GM19397 (cell line): ENCODE results near the gene MED31.
"Not testable (repeated sequence)": the region's sequence is repeated elsewhere in the genome, so short reads cannot be mapped to it uniquely, and the experiment has no call there.

Source experiments
- ATAC-seq: cut with Tn5 transposase; IDR thresholded peaks from one replicate; pipeline ENCODE4 v1.9.1; 2021; ENCODE audit warnings: mild to moderate bottlenecking, moderate library complexity; ENCODE audit not compliant: unreplicated experiment

MED31 gene

DNA sequence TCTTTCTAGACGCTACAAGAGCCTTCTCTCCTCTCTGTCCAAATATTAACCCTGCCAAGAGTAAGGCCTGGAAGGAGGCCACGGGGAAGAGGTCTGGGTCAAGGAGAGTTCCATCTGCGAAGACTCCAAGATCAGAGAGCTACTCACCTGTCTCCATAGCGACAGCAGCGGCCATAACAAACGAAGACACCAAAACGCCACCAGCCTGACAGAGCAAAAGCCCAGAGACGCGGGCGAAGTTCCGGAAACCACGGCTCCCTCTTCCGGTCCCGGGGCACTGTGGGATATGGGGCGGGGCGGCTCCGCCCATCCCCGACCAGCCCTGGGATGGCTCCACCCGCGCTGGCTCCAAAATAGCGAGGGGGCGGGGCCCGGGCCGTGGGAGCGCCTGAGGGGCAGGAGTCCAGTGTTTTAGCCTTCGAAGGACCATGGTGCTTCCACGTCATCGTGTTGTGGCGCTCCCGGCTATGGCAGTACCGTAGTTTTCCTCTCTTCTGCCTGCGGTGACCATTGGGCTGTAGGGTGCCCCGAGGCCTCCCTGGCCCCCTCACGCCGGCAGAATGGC, at the start of gene MED31, which contains the start of gene C17orf100:
MED31 (minus strand) TSS at position 252 of the 565 bp plus-strand sequence; CDS start at position 175, 77 bp downstream.
C17orf100 (plus strand) TSS at position 409 of the 565 bp plus-strand sequence; CDS start at position 561, 152 bp downstream.
- peak; percentile 92 for ATAC-seq

DNA sequence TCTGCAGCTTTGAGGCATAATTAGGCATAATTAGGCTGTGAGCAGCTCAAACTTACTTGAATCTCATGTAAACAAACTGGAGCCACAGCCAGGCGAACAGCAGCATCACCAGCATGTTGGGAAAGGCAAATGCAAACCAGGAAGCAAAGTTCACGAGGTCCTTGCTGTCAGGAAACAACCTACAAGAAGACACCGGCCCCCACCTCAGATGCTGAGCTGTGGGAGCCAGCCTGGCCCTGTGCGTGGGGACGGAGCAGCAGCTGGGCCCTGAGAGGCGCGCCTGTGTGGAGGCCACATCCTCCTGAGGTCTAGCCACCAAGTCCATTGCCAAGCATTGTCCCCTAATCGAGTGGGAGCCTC, 49.5 kb upstream of the MED31 start:
- no peak for ATAC-seq

DNA sequence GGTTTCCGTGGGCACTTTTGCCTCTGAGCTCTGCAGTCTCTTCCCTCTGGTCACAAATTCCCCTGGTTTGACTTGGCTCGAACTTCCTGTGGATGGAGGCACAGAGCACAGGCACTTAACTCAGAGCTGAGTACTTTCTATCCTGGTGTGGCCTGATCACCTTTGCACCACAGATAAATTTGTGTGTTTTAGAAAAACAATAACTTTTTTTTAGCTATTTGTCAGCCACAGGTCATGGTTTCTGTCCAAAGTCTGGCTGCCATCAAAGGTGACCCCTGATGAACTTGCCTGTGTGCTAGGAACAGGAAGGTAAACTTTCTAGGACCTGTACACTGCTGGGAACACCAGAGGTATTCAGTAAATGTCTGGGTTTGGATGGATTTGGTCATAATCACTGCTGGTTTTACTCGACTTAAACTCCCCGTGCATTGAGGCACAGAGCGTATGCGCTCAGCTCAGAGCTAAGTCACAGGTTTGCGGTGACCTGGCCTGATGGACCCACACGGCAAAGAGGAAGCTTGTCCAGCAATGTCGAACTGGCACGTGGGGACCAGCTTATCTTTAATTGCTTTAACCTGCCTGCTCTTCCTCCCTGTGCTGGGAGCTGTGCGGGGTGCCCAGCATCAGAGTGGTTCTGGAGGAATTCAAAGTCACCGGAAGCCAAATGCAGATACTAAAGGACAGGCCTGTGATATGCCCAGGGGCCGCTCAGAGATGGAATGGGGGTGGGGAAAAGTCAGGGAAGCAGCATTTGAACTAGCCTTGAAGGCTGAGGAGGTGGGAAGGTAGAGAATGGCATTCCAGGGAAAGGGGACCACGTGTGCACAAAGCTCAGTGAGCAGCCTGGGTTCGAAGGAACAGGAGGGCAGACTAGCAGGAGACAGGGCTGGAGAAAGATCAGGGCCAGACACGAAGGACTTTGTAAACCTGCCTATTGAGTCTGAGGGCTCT, 48.9 kb upstream of the MED31 start:
- no peak for ATAC-seq

DNA sequence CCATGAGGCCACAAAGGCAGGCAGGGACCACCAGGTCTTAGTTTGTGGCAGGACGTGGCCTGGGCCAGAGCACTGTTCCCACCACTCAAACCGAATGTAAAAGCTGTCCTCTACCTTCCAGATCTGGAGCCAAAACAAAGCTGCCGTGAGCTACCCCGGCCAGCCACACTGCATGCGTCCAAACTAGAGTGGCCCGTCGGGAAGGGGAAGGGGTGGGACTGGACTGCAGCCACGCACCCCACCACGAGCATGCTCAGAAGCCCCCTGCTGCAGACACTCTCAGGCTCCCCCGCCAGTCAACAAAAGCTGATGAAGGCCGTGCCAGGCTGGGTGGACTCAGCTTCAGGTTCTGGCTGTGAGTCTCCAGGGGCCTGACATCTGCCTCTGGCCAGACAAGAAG, 46.6 kb upstream of the MED31 start:
- no peak for ATAC-seq

DNA sequence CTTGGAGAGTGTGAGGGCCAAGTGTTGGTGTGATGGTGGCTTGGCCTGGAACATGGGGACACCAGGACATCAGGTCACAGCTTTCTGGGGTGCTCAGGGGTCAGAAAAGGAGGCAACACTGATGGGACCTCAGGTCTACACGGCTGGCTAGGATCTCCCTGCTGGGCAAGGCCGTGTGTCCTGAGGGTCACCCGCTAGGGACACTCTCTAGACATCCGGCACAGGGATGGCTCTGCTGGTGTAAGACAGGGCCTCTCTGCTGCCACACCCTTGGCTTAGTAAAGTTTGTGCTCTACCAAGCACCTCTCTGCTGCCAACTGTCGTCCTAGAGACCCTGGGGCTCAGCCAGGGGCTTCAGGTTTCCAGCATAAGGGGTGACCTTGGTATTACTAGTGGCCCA, 45.5 kb upstream of the MED31 start:
- ATAC-seq = no peak

DNA sequence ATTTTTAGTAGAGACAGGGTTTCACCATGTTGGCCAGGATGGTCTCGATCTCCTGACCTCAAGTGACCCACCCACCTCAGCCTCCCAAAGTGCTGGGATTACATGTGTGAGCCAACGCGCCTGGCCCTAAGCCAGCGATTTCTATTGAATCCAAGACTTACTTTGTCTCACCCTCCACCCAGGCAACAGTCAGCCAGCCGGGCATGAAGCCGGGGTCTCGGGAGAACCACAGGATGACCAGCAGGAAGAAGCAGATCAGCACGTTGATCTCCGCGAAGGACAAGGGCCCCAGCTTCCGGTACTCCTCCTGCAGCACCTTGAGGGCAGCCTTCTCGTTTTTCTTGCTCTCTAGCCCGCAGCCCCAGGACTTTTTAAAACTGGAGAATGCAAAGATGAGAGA, 44.2 kb upstream of the MED31 start:
- no peak for ATAC-seq

DNA sequence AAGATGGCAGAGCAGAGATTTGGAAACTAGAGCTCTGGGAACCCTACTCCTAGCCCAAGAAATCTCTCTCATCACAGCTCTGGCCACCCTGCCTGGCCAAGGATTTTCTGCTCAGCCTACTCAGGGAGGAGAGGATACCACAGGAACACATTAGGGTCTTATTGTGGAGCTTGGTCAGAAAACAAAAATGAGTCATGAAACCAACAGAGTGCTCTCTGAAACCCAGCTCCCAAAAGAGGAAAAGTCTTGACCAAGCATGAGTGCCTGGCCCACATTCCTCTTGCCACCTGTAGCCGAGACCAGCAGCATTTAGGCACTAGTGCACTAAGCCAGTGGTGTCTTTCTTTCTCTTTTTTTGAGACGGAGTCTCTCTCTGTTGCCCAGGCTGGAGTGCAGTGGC, 43.6 kb upstream of the MED31 start:
- no peak for ATAC-seq

DNA sequence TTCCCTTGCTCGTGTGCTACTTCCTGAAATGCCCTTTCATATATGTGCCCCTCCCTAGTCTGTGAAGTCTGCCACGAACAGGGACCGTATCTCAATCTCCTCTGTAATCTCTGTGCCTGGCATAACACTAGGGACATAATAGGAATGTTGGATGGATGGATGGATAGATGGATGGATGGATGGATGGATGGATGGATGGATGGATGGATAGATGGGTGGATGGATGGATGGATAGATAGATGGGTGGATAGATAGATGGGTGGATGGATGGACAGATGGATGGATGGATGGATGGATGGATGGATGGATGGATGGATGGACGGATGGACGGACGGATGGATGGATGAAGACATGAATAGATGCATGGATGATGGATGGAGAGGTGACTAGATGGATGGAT, 40.6 kb upstream of the MED31 start:
- not testable (repeated sequence) for ATAC-seq

DNA sequence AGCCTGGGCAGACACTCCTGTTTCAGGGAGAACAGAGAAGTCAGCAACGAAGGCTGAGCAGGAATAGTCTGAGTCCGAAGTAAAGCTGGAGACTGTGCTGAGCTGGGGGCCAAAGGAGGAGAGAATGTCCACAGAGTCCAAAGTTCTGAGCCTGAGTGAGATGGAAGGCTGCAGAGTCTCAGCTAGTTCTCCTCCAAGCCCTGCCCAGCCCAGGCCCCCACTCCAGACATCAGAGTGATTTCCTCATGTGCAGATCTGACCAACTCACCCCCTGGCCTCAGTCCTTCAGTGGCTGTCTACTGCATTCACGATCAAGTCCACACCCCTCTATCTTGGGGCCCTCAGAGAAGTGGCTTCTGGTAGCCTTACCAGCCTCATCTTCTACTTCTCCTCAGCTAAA, 40.1 kb upstream of the MED31 start:
- no peak for ATAC-seq

DNA sequence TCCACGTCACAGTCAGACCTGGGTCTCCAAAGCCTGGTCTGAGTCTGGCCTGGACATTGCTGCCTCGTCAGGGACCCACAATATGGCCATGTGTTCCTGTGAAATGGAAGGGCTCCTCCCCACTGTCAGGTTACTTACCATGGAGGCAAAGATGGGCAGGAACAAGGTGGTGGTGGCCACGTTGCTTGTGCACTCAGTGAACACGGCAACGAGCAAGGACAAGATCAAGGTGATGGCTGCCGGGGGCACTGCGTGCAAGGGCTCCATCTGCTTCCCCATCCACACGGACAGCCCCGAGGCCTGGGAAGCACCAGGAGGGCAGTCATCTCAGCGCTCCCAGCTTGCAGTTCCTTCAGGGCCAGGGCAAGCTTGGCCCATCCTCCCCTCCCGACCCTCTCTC, 39.2 kb upstream of the MED31 start:
- ATAC-seq = no peak

DNA sequence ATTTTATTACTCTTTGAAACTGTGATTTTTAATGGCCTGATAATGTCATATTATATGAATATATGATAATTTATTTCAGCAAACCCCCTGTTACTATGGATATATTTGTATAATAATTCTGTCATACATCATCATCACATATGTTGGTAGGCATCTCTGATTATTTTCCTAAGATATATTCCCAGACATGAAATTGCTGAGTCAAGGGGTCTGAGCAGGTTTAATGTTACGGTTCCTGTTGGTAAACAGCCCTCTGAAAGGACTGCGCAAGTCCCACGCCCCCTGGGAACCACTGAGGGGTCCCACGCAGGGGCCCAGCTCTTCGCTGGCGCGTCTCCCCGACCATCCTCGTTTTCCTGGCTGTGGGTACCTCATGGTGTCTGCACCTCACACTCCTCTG, 37.5 kb upstream of the MED31 start:
- ATAC-seq = no peak

DNA sequence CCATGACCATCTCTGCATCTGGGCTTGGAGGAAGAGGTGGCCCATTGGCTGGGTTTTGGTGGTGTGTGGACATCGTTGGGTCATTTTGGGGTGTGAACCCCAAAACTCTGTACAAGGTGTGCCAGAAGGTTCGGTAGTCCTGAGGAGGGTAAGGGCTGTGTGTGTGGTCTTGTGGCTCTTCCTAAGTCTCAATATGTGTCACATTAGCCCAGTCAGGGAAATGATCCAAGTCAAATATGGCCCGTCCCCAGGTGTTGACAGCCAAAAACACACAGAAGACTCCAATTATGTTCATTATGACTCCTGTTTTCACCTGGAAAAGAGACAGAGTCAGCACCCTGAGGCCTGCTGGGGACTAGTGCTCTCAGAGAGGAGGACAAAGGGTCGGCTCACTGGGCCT, 34.6 kb upstream of the MED31 start:
- ATAC-seq = no peak

DNA sequence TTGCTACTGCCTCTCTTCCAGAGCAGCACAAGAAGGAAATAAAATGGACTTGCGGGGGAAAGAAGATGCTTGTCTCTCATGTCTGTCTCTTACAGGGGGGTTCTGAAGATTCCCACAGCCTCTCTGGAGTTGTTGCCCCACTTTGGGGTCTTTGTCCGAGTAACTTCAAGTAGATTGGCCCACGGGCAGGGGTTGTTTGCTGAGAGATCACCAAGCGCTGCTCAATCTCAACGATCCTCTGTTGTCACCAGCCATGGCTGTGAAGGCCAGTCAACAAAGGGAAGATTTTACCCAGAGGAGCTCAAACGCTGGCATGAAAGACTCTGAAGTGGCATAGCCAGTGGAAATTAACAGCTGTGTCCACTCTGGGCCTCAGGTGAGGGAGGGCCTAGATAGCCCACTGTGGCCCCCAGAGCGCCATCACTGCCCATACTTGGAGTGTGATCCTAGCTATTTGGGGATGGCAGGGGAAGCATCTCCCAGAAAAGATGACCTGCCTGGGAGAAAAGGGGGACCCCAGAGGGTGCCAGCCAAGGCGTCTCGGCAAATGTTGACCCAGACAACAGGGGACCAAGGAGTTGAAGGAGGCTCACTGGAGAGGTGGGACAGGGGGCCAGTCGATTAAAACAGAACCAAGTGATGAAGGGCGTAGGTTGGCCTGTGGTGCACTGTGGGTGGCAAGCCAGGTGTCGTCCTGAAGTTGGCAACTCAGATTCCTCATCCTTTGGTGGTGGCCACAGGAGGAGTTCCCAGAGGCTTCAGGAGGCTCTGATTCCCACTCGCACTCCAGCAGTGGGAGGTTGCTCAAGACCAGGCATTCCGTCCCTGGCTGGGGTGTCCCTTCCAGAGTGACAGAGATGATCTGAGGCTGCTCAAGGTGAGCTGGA, 33.7 kb upstream of the MED31 start:
- no peak for ATAC-seq

DNA sequence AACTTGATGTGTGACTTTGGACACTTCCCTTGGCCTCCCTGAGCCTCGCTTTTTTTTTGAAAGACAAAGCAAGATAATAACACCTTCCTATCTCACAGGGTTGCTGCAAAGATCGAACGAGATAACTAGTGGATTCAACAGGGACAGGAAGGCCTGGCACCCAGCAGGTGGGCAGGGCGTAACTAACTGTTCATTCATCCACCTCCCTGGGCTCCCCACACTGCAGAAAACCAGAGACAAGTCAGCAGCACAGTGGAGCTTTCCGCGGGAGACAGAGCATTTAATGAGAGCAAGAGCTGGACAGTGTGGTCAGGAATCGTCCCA, 33.0 kb upstream of the MED31 start:
- ATAC-seq = no peak

DNA sequence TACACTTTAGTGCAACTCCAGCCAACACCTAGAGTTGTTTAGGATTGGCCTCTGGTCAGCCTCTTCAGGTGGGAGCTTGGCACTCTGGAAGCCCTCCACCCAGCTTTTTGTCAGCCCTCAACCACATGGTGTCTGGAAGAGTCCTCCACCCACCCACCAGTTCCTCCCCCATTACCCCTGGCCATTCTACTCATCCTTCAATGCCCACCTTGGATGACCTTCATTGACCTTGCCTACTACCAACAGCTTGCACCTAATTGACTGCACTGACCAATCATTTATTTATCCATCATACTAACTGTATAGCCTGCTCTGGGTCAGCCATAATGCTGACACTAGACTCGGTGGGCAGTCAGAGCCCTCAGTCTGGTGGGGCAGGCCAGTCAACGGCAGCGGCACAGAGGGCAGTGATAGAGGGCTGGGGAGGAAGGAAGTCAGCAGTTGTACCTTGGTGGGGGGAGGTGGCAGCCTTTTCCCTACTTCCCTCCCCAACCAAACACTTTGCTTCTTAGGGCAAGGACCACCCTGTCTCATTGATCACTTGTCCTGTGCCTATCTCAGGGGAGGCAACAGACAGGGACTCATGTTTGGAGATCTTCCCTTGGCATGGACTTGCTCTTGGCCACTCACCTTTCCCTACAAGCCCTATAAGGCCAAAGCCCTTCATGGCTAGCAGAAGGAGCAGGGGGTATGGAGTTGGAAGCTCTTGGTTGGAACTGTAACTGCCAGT, 32.5 kb upstream of the MED31 start:
- ATAC-seq = no peak

DNA sequence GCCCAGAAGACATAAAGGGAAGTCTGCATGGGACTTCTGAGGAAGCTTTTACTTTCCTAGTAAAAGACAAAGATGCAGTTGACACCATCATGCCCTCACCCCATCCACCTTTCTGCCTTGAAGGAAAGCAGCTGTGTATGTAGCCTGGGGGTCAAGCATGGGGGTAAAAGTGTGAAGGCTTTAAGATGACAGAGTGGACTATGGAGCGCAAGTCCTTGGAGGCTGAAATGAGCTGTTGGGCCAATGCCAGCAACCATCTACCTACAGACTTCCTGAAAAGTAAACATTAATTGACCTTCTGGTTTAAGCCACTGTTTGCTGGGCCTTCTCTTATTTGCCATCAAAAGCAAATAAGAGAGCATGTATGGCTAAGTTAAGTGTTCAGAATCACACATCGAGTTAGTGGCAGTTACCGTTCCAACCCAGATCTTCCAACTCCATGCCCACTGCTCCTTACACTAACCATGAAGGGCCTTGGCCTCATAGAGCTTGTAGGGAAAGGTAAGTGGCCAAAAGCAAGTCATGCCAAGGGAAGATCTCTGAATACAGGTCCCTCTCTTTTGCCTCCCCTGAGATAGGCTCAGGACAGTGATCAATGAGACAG, 31.8 kb upstream of the MED31 start:
- no peak for ATAC-seq

DNA sequence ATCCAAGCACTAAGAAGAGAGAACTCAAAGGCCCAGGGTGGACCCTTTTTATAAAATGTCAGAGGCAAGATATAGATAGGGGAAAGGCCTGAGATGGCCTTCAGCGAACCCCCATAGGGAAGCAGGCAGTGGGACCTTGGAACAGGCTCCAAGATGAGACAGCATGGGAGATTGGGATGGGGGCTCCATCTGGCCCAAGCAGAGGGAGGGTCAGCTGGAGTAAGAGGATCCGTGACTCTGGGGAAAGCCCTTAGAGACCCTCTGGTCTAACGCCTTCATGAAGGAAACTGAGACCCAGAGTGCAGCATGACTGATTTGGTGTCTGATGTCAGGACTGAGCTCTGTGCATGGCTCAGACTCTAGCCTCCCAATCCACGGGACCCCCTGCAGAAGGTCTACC, 30.9 kb upstream of the MED31 start:
- no peak for ATAC-seq

DNA sequence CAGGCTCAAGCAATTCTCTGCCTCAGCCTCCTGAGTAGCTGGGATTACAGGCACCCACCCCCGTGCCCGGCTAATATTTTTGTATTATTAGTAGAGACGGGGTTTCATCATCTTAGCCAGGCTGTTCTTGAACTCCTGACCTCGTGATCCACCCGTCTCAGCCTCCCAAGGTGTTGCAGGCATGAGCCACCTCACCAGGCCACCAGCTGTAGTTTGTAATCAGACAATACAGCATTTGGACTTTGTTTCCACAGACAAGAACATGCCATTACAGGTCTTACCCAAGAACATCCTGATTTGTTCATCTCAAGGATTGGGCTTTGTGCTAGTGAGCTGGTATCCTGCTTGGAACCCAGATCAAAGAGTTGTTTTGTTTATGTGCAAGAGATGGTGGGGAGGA, 30.3 kb upstream of the MED31 start:
- no peak for ATAC-seq

DNA sequence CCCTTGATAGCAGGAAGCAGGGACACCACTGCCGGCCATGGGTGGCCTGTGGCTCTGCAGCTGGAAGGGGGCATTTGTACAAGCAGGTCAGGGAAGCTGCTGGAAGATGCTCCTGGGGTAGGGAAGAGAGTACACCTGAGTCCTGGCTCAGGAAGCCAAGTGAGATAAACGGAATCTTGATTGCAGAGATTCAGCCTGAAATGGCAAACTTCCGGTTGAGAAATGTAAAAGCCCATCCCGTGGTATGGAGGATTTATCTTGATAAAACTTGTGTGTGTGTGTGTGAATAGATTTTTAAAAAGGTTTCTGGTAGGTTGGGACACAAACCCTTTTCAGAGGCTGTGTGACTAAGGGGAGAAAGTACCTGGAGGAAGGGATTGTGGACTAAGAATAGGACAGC, 29.8 kb upstream of the MED31 start:
- ATAC-seq = no peak

DNA sequence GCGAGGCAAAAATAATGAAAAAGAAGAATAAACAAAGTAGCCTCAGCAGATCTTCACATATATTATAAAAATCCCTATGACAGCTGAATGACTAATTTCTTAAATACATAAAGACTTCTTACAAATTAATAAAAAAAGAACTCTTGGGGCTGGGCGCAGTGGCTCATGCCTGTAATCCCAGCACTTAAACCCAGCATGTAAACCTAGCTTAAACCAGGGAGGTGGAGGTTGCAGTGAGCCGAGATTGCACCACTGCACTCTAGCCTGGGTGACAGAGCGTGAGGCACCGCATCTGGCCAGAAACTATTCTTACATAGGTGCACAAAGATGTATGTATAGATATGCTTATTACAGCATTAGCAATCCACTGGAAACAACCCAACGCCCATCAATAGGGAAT, 27.8 kb upstream of the MED31 start:
- no peak for ATAC-seq

DNA sequence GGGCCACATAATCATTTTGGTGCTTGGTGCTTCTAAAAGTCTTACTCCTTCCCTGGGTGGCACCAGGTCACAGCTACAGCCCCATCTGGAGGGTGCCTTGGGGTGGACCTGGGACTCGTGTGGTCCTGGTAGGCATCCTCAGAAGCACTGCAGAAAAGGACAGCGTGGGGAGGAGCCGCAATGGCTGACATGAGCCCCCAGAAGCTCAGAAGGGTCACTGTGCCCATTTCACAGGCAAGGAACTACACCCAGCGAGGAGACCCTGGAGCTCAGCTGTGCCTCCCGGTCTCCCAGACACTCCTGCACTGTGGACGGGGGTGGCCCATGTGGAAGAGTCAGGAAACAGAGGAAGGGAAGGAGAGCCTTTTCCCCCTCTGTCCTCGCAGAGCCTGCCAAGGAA, 26.5 kb upstream of the MED31 start:
- no peak for ATAC-seq
